NT2/D1 (cell line): Measurements from ENCODE around the gene MRPL27.

Experiments used
- SUZ12 ChIP-seq: IDR thresholded peaks from 2 replicates; pipeline ENCODE4 v1.6.1; 2011; ENCODE audit not compliant: insufficient read length, insufficient read depth; ENCODE audit errors: extremely low read depth
- YY1 ChIP-seq: IDR thresholded peaks from 2 replicates; pipeline ENCODE4 v1.6.1; 2011; ENCODE audit not compliant: insufficient read length, insufficient read depth
- ZNF274 ChIP-seq: IDR thresholded peaks from 2 replicates; pipeline ENCODE4 v1.6.1; 2011; ENCODE audit warnings: mild to moderate bottlenecking, low read depth, low read length

GRCh38 chr17:50381920-50382319, 8.9 kb upstream of the MRPL27 start:
- TF ChIP-seq YY1 (no peak), ZNF274 (no peak), SUZ12 (no peak)
